Ovary (tissue), 9 donors: ENCODE results near the gene LMAN2. TPM values are rescaled to one million over a fixed set of nuclear protein-coding genes. Genes with fewer than 3 reads are reported as not detected.
A peak's percentile ranks its signal among the peaks of the same experiment; 100 is the strongest.

Experiments used
- DNase-seq, 5 donors: peaks; one replicate each; pipeline ENCODE4 v3.0.0-alpha.2; 2019 to 2020
- H3K27ac ChIP-seq, 2 donors: fragments of 200-600 bp; one replicate each; pipeline versions ENCODE4 v1.5.1 to v1.8.0; 2019 to 2022
- H3K27me3 ChIP-seq: fragments of 200-600 bp; one replicate; pipeline ENCODE4 v1.8.0; 2022
- H3K36me3 ChIP-seq: fragments of 200-600 bp; sonication (generic); one replicate; pipeline ENCODE4 v1.5.1; 2019
- H3K4me1 ChIP-seq: one replicate; pipeline ENCODE4 v1.8.1; 2013; ENCODE audit warnings: mild to moderate bottlenecking, moderate library complexity; ENCODE audit not compliant: insufficient read depth
- H3K4me3 ChIP-seq: fragments of 200-600 bp; sonication (generic); one replicate; pipeline ENCODE4 v1.5.1; 2017
- H3K9me3 ChIP-seq, 2 donors: fragments of 200-600 bp in 1 of 2; sonication (generic) in 1 of 2; one replicate each; pipeline versions ENCODE4 v1.5.1 to v1.8.1; 2013 to 2019; ENCODE audit warnings: mild to moderate bottlenecking in 1 of 2, moderate library complexity in 1 of 2
- EP300 ChIP-seq: sonication (generic); formaldehyde crosslinking; IDR thresholded peaks from one replicate; pipeline ENCODE4 v1.6.1; 2017; ENCODE audit warnings: antibody characterized with exemption
- POLR2A ChIP-seq: fragments of 450-650 bp; IDR thresholded peaks from one replicate; pipeline ENCODE4 v1.6.1; 2017; ENCODE audit warnings: antibody characterized with exemption, mild to moderate bottlenecking, moderate library complexity
- WGBS, 3 donors: extraction: QIAGEN DNeasy Blood & Tissue Kit in 1 of 3; methylation state at CpG; one replicate each; pipeline versions ENCODE4 v1.1.5 to v1.1.7; 2013 to 2017; 5-methylcytosine and 5-hydroxymethylcytosine counted together
- intact Hi-C, 4 donors: fragments of 100-400 bp; cut with DNase I; formaldehyde crosslinking; loops; one replicate each; pipeline versions ENCODE4 v1.11.0 to v1.15.1; 2022 to 2023
- polyA plus RNA-seq, 2 donors: library from polyadenylated mRNA; stranded (reverse); fragments of 200-250 nt in 1 of 2; fragments of 350-450 nt in 1 of 2; fragmentation: Illumina TruSeq in 1 of 2; extraction: RNeasy Lipid Tissue Mini Kit (QIAGEN cat#74804) in 1 of 2; gene quantifications; one replicate each; pipeline ENCODE4 v1.2.3, GENCODE V29; 2013 to 2014
- total RNA-seq, 7 donors: library from RNA; depleted of rRNA in 2 of 7; stranded (reverse); fragments of >200 nt in 2 of 7; fragmentation: NEBNext Ultra II Directional in 3 of 7; extraction: Animal tissue kit (Norgen Biotek cat#: 25700) in 3 of 7; gene quantifications; one replicate each; pipeline versions ENCODE4 v1.1.0 to v1.2.4, GENCODE V29; 2016 to 2023
- TF ChIP-seq, protein P1 (sequence below), 3 donors: fragments of 450-650 bp in 2 of 3; fragments of 200-600 bp in 1 of 3; IDR thresholded peaks; one replicate each; pipeline versions ENCODE4 v1.5.1 to v1.8.0; 2016 to 2022; ENCODE audit warnings: antibody characterized with exemption in 3 of 3, mild to moderate bottlenecking in 1 of 3
- donor health status: DM: no; HTN: no; CAD: no; lungs with moderate emphysema.
- donor health status: DM: no; HTN: no; CAD: no.
- donor health status: Bipolar disorder and iron deficiency.
- donor health status: DM: yes; HTN: yes; CAD: no.
- donor health status: DM: no; HTN: no; CAD: no.
- donor health status: DM: yes; HTN: yes; CAD: no.

Gene LMAN2
- total and polyA plus RNA-seq, 9 donors: 63.5 to 154 (median 93.5) TPM

DNA sequence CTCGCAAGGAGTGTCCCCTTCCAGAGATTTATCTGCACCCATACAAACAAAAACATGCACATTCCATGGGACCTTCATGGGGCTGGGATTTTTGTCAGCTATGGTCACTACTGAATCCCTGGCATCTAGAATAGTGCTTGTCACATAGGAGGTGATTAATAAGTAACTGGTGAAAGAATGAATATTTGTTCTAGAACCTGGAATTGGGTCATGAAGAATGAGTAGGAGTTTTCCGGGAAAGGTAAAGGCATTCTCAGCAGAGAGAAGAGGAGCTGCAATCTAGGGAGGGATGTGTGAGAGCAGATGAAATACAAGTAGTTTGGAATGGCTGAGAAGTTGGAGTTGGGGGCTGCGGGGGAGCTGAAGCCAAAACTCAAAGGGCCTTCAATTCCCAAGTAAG is 2.8 kb upstream of the LMAN2 start:
- Histone ChIP-seq H3K4me1 (peaks cover 12% of the 10 kb centered on the region), H3K36me3 (no peaks in the 10 kb centered on the region), H3K4me3 (no peak overlapping the region), H3K27ac (no peak overlapping the region), H3K9me3 (no peaks in the 10 kb centered on the region), H3K27me3 (no peaks in the 10 kb centered on the region)
- no peak for DNase-seq
- WGBS, 3 donors: 80 to 87% (median 83%) methylated on average over 3 of the region's 3 CpGs
- TF ChIP-seq, protein P1, sequence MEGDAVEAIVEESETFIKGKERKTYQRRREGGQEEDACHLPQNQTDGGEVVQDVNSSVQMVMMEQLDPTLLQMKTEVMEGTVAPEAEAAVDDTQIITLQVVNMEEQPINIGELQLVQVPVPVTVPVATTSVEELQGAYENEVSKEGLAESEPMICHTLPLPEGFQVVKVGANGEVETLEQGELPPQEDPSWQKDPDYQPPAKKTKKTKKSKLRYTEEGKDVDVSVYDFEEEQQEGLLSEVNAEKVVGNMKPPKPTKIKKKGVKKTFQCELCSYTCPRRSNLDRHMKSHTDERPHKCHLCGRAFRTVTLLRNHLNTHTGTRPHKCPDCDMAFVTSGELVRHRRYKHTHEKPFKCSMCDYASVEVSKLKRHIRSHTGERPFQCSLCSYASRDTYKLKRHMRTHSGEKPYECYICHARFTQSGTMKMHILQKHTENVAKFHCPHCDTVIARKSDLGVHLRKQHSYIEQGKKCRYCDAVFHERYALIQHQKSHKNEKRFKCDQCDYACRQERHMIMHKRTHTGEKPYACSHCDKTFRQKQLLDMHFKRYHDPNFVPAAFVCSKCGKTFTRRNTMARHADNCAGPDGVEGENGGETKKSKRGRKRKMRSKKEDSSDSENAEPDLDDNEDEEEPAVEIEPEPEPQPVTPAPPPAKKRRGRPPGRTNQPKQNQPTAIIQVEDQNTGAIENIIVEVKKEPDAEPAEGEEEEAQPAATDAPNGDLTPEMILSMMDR (IDR thresholded peaks at IDR 0.05): no peak
- intact Hi-C loops: no loop called here

DNA sequence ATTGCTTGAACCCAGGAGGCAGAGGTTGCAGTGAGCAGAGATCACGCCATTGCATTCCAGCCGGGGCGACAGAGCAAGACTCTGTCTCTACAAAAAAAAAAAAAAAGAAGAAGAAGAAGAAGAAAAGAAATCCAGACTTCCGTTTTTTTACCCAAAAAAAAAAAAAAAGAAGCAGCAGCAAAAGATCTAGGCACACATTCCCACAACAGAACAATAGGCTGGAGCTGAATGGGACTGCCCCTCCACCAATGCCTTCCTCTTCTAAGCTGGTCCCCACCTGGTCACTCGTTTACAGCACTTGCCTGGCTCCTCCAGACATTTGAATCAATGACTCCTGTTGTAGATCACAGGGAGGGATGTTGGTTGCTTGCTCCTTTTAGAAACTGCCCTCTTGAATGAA is 1.6 kb upstream of the LMAN2 start:
- peaks cover 14% of the 10 kb centered on the region for H3K4me1 ChIP-seq
- no peaks in the 10 kb centered on the region for H3K9me3 ChIP-seq
- H3K4me3 ChIP-seq: no peak overlapping the region
- TF ChIP-seq, protein P1 (IDR thresholded peaks at IDR 0.05): no peak
- TF ChIP-seq POLR2A (no peak), EP300 (no peak)
- H3K27me3 ChIP-seq: no peaks in the 10 kb centered on the region
- no peak for DNase-seq
- WGBS, 3 donors: 75 to 79% (median 76%) methylated on average over 5 of the region's 5 CpGs
- H3K27ac ChIP-seq: no peak overlapping the region
- H3K36me3 ChIP-seq: no peaks in the 10 kb centered on the region
- intact Hi-C loops: no loop called here

- no peak for DNase-seq
- Histone ChIP-seq H3K27ac (peak overlapping the region in 1 of 2 donors; percentile 80), H3K36me3 (no peaks in the 10 kb centered on the region), H3K4me3 (peak overlapping the region; percentile 91), H3K4me1 (peaks cover 14% of the 10 kb centered on the region), H3K9me3 (no peaks in the 10 kb centered on the region), H3K27me3 (no peaks in the 10 kb centered on the region)
- 11 to 14% (median 12%) methylated on average over 18 to 19 of the region's 19 CpGs for WGBS, 3 donors
- intact Hi-C loops: no loop called here
- TF ChIP-seq, protein P1 (IDR thresholded peaks at IDR 0.05): no peak
- TF ChIP-seq EP300 (no peak), POLR2A (no peak)
Observed at GRCh38 chr5:177350776-177351391, 584 bp downstream of the LMAN2 start.

DNA sequence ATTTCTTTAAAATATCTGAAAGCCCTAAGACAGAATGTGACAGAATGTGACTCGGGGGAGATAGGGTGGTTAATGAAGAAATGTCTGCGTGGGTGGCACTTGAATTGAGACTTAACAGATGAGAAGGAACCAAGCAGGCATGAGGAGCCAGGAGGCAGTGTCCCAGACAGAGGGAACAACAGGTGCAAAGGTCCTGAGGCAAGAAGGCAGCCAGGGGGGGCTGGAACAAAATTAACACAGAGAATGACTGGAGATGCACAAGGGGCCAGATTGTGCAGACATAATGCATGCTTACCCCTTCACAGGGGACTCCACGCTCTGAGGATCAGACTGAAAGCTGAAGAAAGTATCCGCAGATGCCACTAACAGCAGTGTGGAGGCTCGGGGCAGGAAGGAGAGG is 1.7 kb downstream of the LMAN2 start:
- H3K4me3 ChIP-seq: no peak overlapping the region
- H3K27ac ChIP-seq: no peak overlapping the region
- DNase-seq: no peak
- no peaks in the 10 kb centered on the region for H3K27me3 ChIP-seq
- TF ChIP-seq EP300 (no peak), POLR2A (no peak)
- TF ChIP-seq, protein P1 (IDR thresholded peaks at IDR 0.05): no peak
- 79 to 83% (median 82%) methylated on average over 5 of the region's 5 CpGs for WGBS, 3 donors
- no peaks in the 10 kb centered on the region for H3K9me3 ChIP-seq
- H3K4me1 ChIP-seq: peaks cover 14% of the 10 kb centered on the region
- no peaks in the 10 kb centered on the region for H3K36me3 ChIP-seq
- intact Hi-C loops: no loop called here

GRCh38 chr5:177349362-177349647 is 2.2 kb downstream of the LMAN2 start:
- Histone ChIP-seq H3K4me3 (no peak overlapping the region), H3K27me3 (no peaks in the 10 kb centered on the region), H3K27ac (no peak overlapping the region), H3K36me3 (no peaks in the 10 kb centered on the region), H3K4me1 (peaks cover 14% of the 10 kb centered on the region), H3K9me3 (no peaks in the 10 kb centered on the region)
- no peak for DNase-seq
- TF ChIP-seq EP300 (no peak), POLR2A (no peak)
- TF ChIP-seq, protein P1 (IDR thresholded peaks at IDR 0.05): no peak
- intact Hi-C loops: no loop called here
- 60 to 69% (median 61%) methylated on average over 3 of the region's 3 CpGs for WGBS, 3 donors
